Measurements from ENCODE around the gene TNRC18.

TNRC18 gene

GRCh38 chr7:5437348-5437892, 13.8 kb upstream of the TNRC18 start:
- Mint-ChIP-seq H3K27ac (no peak overlapping the region), H3K4me1 (peaks cover 22% of the 10 kb centered on the region), H3K27me3 (peaks cover 41% of the 10 kb centered on the region), H3K9me3 (peaks cover 8% of the 10 kb centered on the region), H3K4me3 (no peak overlapping the region), H3K36me3 (peaks cover 6% of the 10 kb centered on the region)
- ATAC-seq = no peak

DNA sequence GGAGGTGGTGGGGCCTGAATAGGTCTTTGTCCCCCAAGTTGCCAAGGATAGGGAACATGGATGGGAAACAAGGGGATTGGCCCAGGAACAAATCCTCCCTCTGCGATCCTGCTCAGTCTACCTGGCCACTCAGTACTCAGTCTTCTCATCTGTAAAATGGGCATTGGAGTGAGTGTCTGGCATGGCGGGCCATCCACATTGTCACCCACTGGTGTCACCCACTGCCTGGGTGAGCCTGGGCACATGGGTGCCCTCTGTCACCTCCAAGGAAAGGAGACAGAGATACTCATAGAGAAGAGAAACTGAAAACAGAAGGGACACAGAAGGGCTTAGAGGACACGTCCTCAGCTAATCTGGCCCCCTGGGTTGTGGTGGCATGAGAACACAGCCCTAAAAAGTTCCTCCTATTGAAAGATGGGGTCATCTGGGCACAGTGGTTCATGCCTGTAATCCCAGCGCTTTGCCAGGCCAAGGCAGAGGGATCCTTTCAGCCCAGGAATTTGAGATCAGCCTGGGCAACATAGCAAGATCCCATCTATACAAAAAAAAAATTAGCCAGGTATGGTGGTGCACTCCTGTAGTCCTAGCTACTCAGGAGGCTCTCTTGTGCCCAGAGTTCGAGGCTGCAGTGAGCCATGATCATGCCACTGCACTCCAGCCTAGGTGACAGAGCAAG, 12.5 kb upstream of the TNRC18 start:
- Mint-ChIP-seq H3K9me3 (peaks cover 8% of the 10 kb centered on the region), H3K27ac (no peak overlapping the region), H3K27me3 (peaks cover 41% of the 10 kb centered on the region), H3K4me3 (no peak overlapping the region), H3K36me3 (peaks cover 6% of the 10 kb centered on the region), H3K4me1 (peaks cover 12% of the 10 kb centered on the region)
- ATAC-seq = peak; percentile 24

GRCh38 chr7:5435291-5436002, 11.8 kb upstream of the TNRC18 start:
- peaks cover 13% of the 10 kb centered on the region for H3K4me1 Mint-ChIP-seq
- peak; percentile 86 for ATAC-seq
- H3K9me3 Mint-ChIP-seq = peaks cover 8% of the 10 kb centered on the region
- H3K27ac Mint-ChIP-seq = no peak overlapping the region
- H3K27me3 Mint-ChIP-seq = peaks cover 47% of the 10 kb centered on the region
- H3K4me3 Mint-ChIP-seq = no peak overlapping the region
- H3K36me3 Mint-ChIP-seq = peaks cover 6% of the 10 kb centered on the region

- H3K36me3 Mint-ChIP-seq = peaks cover 2% of the 10 kb centered on the region
- H3K9me3 Mint-ChIP-seq = peaks cover 8% of the 10 kb centered on the region
- H3K27me3 Mint-ChIP-seq = peaks cover 70% of the 10 kb centered on the region
- no peak overlapping the region for H3K27ac Mint-ChIP-seq
- ATAC-seq = no peak
- no peak overlapping the region for H3K4me3 Mint-ChIP-seq
- peaks cover 25% of the 10 kb centered on the region for H3K4me1 Mint-ChIP-seq
Observed at GRCh38 chr7:5433181-5433580, 9.5 kb upstream of the TNRC18 start.

DNA sequence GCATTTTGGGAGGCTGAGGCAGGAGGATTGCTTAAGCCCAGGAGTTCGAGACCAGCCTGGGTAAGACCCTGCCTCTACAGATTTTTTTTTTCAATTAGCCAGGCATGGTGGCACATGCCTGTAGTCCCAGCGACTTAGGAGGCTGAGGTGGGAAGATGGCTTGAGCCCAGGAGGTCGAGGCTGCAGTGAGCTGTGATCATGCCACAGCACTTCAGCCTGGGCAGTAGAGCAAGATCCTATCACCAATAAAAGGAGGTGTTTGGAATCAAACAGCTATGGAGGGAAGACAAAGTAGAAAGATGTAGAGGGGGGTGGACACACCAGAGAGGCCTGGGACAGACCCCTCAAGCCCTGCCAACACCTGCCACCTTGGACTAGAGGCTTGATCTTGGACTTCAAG, 9.1 kb upstream of the TNRC18 start:
- ATAC-seq = no peak
- peaks cover 8% of the 10 kb centered on the region for H3K9me3 Mint-ChIP-seq
- no peak overlapping the region for H3K4me3 Mint-ChIP-seq
- H3K4me1 Mint-ChIP-seq = peaks cover 25% of the 10 kb centered on the region
- no peak overlapping the region for H3K27ac Mint-ChIP-seq
- H3K36me3 Mint-ChIP-seq = no peaks in the 10 kb centered on the region
- peaks cover 75% of the 10 kb centered on the region for H3K27me3 Mint-ChIP-seq

DNA sequence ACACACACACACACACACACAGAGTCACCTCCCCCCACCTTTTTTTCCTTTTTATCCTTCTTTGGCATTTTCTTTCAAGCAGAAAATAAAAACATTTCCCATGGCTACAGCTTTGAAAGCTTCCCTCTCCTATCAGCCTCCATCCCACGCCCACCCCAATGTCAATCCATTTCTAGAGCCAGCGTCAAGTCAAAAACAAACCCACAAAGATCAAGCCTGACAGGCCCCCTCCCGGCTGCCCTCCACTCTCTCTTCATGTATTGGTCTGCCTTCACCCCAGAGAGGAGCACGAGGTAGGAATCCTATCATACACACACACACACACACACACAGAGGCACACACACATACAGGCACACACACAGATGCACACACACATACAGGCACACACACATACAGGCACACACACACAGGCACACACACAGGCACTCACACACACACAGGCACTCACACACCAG, 8.0 kb upstream of the TNRC18 start:
- Mint-ChIP-seq H3K4me3 (no peak overlapping the region), H3K36me3 (no peaks in the 10 kb centered on the region)
- no peak for ATAC-seq

DNA sequence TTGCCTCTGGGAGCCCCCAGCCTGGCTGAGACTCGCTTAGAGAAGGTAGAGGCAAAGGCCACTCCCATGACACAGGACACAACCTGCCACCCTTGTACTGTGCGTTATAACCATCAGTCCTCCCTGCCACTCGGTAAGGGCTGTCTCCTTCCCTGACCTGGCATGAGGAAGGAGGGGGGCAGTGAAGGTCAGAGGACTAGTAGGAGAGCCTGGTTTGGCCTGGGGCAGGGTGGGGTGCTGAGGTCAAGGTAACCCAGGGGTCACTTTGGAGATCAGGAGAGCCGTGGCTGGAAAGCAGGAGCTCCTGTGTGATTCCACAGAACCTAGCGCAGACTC, 6.9 kb upstream of the TNRC18 start:
- no peak for ATAC-seq
- H3K4me3 Mint-ChIP-seq = no peak overlapping the region
- peaks cover 28% of the 10 kb centered on the region for H3K4me1 Mint-ChIP-seq
- no peak overlapping the region for H3K27ac Mint-ChIP-seq
- peaks cover 3% of the 10 kb centered on the region for H3K9me3 Mint-ChIP-seq
- no peaks in the 10 kb centered on the region for H3K36me3 Mint-ChIP-seq
- H3K27me3 Mint-ChIP-seq = peaks cover 95% of the 10 kb centered on the region

More for the DNA sequence above, 8.0 kb upstream of the TNRC18 start:
- Mint-ChIP-seq H3K27ac (no peak overlapping the region), H3K4me1 (peaks cover 30% of the 10 kb centered on the region), H3K9me3 (peaks cover 6% of the 10 kb centered on the region), H3K27me3 (peaks cover 85% of the 10 kb centered on the region)

GRCh38 chr7:5429857-5430611, 6.4 kb upstream of the TNRC18 start:
- Mint-ChIP-seq H3K4me3 (peak overlapping the region; percentile 1), H3K27me3 (peaks cover 97% of the 10 kb centered on the region), H3K27ac (no peak overlapping the region), H3K36me3 (no peaks in the 10 kb centered on the region), H3K9me3 (peaks cover 3% of the 10 kb centered on the region), H3K4me1 (peaks cover 29% of the 10 kb centered on the region)
- ATAC-seq = no peak

DNA sequence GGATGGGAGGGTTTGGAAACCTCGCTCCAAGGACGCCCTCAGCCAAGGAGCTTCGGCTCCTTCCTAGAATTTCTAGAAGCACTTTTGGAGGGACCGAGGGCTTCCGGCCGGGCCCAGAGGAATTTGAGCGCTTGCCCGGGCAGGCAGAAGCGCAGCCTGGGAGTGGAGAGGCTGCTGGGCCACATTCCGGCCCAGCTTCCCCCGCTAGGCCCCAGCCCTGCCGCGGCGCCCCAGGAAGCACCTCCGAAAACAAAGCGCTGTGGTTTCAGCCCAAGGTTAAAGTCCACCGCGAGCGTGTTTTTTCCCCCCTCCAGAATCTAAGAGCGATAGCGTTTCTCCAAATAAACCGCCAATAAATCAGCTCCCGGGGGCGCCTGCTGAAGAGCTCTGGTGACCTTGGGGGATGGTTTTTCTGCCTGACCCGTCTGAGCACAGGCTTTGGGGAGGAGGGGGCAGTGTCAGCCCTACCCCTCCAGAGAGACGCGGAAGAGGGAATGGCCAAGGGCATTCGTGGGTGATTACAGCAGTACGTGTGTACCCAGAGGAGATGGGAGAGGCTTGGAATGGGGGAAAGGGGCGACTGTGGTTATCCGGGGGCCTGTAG, 5.7 kb upstream of the TNRC18 start:
- Mint-ChIP-seq H3K9me3 (peaks cover 3% of the 10 kb centered on the region), H3K36me3 (no peaks in the 10 kb centered on the region), H3K27ac (no peak overlapping the region), H3K4me1 (peaks cover 36% of the 10 kb centered on the region), H3K4me3 (peak overlapping the region; percentile 1), H3K27me3 (peaks cover 97% of the 10 kb centered on the region)
- ATAC-seq = no peak

DNA sequence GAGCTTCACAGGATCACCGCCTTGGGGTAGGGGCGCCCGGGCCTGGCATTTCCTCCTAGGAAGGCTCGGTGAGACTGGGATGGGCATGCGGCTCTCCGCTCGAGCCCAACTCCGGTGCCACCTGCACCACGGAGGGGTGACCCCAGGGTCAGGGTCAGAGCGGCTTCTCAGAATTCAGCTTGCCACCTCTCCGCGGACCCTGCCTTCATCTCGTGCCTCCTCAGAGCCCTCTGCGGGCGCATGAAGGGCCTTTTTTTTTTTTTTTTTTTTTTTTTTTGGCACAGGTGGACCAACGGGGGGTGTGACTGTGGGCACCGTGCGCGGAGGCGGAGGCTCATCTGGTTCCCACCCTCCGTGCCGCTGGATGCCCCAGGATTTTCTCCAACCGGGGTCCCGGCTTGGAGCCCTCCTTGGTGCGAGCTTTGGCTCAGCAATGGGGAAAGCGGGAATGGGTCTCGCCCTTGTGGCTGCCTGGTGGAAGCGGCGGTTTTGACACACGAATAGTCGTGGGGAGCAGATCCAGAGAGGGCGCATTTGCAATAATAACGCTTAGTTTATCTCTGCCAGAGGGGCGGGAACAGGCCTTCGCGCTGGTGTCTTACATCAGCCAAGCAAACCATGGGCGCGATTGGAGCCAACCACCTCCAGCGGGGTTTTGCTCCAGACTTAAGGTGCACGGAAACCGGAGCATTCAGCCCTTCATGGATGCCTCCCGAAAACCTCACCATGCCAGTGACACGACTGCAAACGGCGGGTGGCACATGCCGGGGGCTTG, 5.0 kb upstream of the TNRC18 start:
- Mint-ChIP-seq H3K27ac (no peak overlapping the region), H3K27me3 (peaks cover 96% of the 10 kb centered on the region), H3K4me3 (no peak overlapping the region), H3K9me3 (peaks cover 3% of the 10 kb centered on the region), H3K36me3 (no peaks in the 10 kb centered on the region), H3K4me1 (peaks cover 39% of the 10 kb centered on the region)
- ATAC-seq = no peak

GRCh38 chr7:5426226-5426475, 2.5 kb upstream of the TNRC18 start:
- no peaks in the 10 kb centered on the region for H3K9me3 Mint-ChIP-seq
- no peak overlapping the region for H3K4me3 Mint-ChIP-seq
- no peaks in the 10 kb centered on the region for H3K36me3 Mint-ChIP-seq
- peaks cover 50% of the 10 kb centered on the region for H3K4me1 Mint-ChIP-seq
- H3K27ac Mint-ChIP-seq = no peak overlapping the region
- no peak for ATAC-seq
- H3K27me3 Mint-ChIP-seq = peaks cover 72% of the 10 kb centered on the region

DNA sequence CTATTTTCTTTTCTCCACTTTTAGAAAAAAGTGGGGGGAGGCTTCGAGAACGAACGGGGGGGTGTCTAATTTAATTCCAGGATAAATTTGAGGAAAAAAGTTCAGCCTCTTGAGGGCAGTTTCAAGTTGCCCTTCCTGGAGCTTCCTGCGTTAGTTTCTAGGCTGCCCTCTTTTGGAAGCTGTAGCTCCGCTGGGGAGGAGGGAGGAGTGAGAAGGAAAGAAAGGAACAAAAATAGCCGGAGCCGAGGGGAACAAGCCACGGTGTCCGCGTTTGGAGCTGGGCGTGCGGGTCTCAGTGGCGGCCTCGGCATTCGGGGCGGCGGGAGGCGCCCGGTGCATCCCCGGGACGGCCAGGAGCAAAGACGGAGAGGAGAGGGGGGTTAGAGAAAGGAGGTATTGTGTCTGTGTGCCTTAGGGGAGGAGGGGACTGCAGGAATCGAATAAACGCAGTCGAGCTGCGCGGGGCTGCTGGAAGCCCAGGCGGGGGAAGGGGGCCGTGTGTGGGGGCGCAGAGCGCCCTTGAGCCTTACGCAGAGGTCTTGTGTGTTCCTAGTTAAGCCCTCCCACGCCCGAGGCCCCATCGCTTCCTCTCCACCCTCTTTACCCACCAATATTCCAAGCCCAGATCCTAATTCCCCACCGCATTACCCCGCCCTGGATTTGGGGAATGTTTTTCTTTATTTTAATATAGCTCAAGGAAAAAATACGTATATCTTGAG, 2.0 kb upstream of the TNRC18 start:
- Mint-ChIP-seq H3K27ac (no peak overlapping the region), H3K4me1 (peaks cover 53% of the 10 kb centered on the region), H3K4me3 (peak overlapping the region; percentile 21), H3K27me3 (peaks cover 72% of the 10 kb centered on the region), H3K9me3 (no peaks in the 10 kb centered on the region), H3K36me3 (no peaks in the 10 kb centered on the region)
- no peak for ATAC-seq

GRCh38 chr7:5424749-5425506, 1.3 kb upstream of the TNRC18 start:
- H3K4me1 Mint-ChIP-seq = peaks cover 54% of the 10 kb centered on the region
- no peak for ATAC-seq

More at GRCh38 chr7:5424749-5425506, 1.3 kb upstream of the TNRC18 start:
- H3K9me3 Mint-ChIP-seq = no peaks in the 10 kb centered on the region
- peak overlapping the region; percentile 76 for H3K4me3 Mint-ChIP-seq
- H3K36me3 Mint-ChIP-seq = no peaks in the 10 kb centered on the region
- H3K27ac Mint-ChIP-seq = peak overlapping the region; percentile 31
- peaks cover 72% of the 10 kb centered on the region for H3K27me3 Mint-ChIP-seq
